HepG2 (cell line): ENCODE data around the gene PLCG1. TPM values are rescaled to one million over a fixed set of nuclear protein-coding genes. Genes with fewer than 3 reads are reported as not detected.
A peak's percentile ranks its signal among the peaks of the same experiment; 100 is the strongest.

Source experiments
- FOXA3 ChIP-seq: IDR thresholded peaks from 2 replicates; pipeline ENCODE4 v1.6.1; 2016; ENCODE audit warnings: missing genetic modification reagents, missing compliant biosample characterization
- FOXM1 ChIP-seq: sonication (generic); formaldehyde crosslinking; IDR thresholded peaks from 2 replicates; pipeline ENCODE4 v1.5.0; 2020; ENCODE audit warnings: missing genetic modification reagents
- ISL2 ChIP-seq: sonication (generic); formaldehyde crosslinking; IDR thresholded peaks from 2 replicates; pipeline ENCODE4 v1.5.0; 2020; ENCODE audit warnings: missing genetic modification reagents
- NR2F6 ChIP-seq, 2 experiments: IDR thresholded peaks; 2 replicates each; pipeline ENCODE4 v1.6.1; 2016; ENCODE audit warnings: antibody characterized with exemption in 1 of 2, mild to moderate bottlenecking in 1 of 2
- SP4 ChIP-seq: sonication (generic); formaldehyde crosslinking; IDR thresholded peaks from 2 replicates; pipeline ENCODE4 v1.8.1; 2023; ENCODE audit warnings: mild to moderate bottlenecking, missing genetic modification reagents
- SP5 ChIP-seq: IDR thresholded peaks from 2 replicates; pipeline ENCODE4 v1.6.1; 2016; ENCODE audit warnings: low read depth, borderline replicate concordance
- TSC22D2 ChIP-seq: sonication (generic); formaldehyde crosslinking; IDR thresholded peaks from 2 replicates; pipeline ENCODE4 v1.5.1; 2020; ENCODE audit warnings: missing genetic modification reagents, mild to moderate bottlenecking, borderline replicate concordance
- ZFP36 ChIP-seq: fragments of 150-350 bp; IDR thresholded peaks from 2 replicates; pipeline ENCODE4 v1.6.1; 2018; ENCODE audit warnings: borderline replicate concordance, low read length, low read depth; ENCODE audit not compliant: partially characterized antibody
- ZNF441 ChIP-seq: sonication (generic); formaldehyde crosslinking; IDR thresholded peaks from 2 replicates; pipeline ENCODE4 v1.7.0; 2021; ENCODE audit warnings: missing genetic modification reagents, borderline replicate concordance
- ZNF709 ChIP-seq: sonication (generic); formaldehyde crosslinking; IDR thresholded peaks from 2 replicates; pipeline ENCODE4 v1.5.0; 2020; ENCODE audit warnings: mild to moderate bottlenecking, missing genetic modification reagents
- ZNF749 ChIP-seq: sonication (generic); formaldehyde crosslinking; IDR thresholded peaks from 2 replicates; pipeline ENCODE4 v1.8.0; 2022; ENCODE audit warnings: mild to moderate bottlenecking, missing genetic modification reagents, moderate library complexity, borderline replicate concordance
- ZNF788 ChIP-seq: sonication (generic); formaldehyde crosslinking; IDR thresholded peaks from 2 replicates; pipeline ENCODE4 v1.5.0; 2020; ENCODE audit warnings: mild to moderate bottlenecking, missing genetic modification reagents, borderline replicate concordance
- ZNF816 ChIP-seq: sonication (generic); formaldehyde crosslinking; IDR thresholded peaks from 2 replicates; pipeline ENCODE4 v1.8.0; 2022; ENCODE audit warnings: missing genetic modification reagents, mild to moderate bottlenecking, borderline replicate concordance
- polyA plus RNA-seq, 8 experiments: library from polyadenylated mRNA; depleted of rRNA in 3 of 8; stranded (reverse) in 7 of 8; unstranded in 1 of 8; fragments of >200 nt; fragmentation: Illumina TruSeq in 4 of 8; extraction: Trizol in 4 of 8; gene quantifications; 2 replicates each; pipeline versions ENCODE4 v1.2.1 to v1.2.3, GENCODE V29; 2011 to 2016; ENCODE audit warnings: low read depth in 4 of 8, missing spikeins in 1 of 8, mixed read lengths in 1 of 8; ENCODE audit not compliant: insufficient read depth in 1 of 8
- total RNA-seq, 5 experiments: library from RNA; depleted of rRNA; stranded (reverse); fragments of >200 nt; fragmentation: Illumina TruSeq; extraction: Trizol; gene quantifications; 2 replicates each; pipeline ENCODE4 v1.2.3, GENCODE V29; 2016; ENCODE audit warnings: low read depth in 1 of 5
- TF ChIP-seq, protein P1 (sequence below): sonication (generic); formaldehyde crosslinking; conservative IDR thresholded peaks from 2 replicates; pipeline ENCODE4 v1.8.0; 2022; ENCODE audit warnings: missing genetic modification reagents
- TF ChIP-seq, protein P2 (sequence below): sonication (generic); formaldehyde crosslinking; IDR thresholded peaks from 2 replicates; pipeline ENCODE4 v1.4.0; 2020; ENCODE audit warnings: mild to moderate bottlenecking, missing genetic modification reagents
- TF ChIP-seq, protein P3 (sequence below): sonication (generic); formaldehyde crosslinking; IDR thresholded peaks from 2 replicates; pipeline ENCODE4 v1.5.0; 2020; ENCODE audit warnings: missing genetic modification reagents
- TF ChIP-seq, protein P4 (sequence below): sonication (generic); formaldehyde crosslinking; IDR thresholded peaks from 2 replicates; pipeline ENCODE4 v1.9.0; 2022; ENCODE audit warnings: missing genetic modification reagents, mild to moderate bottlenecking, borderline replicate concordance
- TF ChIP-seq, protein P5 (sequence below): sonication (generic); formaldehyde crosslinking; IDR thresholded peaks from 2 replicates; pipeline ENCODE4 v1.4.0; 2020; ENCODE audit warnings: missing genetic modification reagents, mild to moderate bottlenecking, borderline replicate concordance

The PLCG1 gene
- total and polyA plus RNA-seq, 2 of the 13 experiments (the other 11 are each of a cell fraction or from before 2014, with no cell fraction given) = 85.3 to 158 TPM

DNA sequence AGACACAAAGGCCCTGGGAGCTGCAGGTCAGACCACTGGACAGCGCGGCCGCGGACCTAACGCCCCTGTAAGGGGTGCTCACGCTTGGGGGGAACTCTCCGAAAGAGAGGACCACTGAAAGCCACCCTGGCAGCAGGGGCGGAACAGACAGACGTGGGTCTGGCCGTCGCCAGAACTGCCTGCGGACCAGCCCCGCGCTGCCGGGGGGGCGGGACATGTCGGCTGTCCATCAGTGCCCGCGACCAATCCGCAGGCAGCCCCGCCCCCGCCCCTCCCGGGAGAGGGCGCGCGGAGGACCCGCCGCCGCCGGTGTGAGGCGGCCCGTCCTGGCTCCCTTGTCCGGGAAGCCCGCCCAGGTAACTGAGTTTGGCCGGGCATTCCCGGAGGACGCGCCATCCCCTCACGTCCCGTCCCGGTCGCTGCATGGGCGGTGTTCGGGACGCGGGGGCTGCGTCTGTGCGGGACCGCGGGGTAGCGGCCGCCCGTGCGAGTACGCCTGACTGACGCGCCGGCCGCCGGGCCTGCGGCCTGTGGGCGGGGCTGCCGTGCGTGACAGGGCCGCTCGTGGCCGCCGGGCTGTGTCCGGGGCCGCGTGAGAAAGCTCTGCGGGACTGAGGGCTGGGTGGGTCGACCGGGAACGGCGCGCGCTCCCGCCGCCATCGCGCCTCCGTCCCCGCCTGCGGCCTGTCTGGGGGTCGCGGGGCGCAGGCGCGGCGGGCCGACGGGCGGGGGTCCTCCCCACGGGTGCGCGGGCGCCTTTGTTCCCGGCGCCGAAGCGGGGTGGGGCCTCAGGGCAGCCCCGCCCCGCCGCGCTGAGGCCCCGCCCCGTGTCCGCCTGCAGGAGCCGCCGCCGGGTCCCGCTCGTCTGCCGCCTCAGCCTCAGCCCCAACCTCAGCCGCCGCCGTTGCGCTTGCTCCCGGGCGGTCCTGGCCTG is at the start of gene PLCG1 (continued):
- TF ChIP-seq SP5 (CRISPR knock-in tag) = no peak; the same call in 1 of the 2 replicates
- no peak for TF ChIP-seq ZFP36
- TF ChIP-seq, protein P1, sequence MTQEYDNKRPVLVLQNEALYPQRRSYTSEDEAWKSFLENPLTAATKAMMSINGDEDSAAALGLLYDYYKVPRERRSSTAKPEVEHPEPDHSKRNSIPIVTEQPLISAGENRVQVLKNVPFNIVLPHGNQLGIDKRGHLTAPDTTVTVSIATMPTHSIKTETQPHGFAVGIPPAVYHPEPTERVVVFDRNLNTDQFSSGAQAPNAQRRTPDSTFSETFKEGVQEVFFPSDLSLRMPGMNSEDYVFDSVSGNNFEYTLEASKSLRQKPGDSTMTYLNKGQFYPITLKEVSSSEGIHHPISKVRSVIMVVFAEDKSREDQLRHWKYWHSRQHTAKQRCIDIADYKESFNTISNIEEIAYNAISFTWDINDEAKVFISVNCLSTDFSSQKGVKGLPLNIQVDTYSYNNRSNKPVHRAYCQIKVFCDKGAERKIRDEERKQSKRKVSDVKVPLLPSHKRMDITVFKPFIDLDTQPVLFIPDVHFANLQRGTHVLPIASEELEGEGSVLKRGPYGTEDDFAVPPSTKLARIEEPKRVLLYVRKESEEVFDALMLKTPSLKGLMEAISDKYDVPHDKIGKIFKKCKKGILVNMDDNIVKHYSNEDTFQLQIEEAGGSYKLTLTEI (CRISPR knock-in tag) = no peak
- TF ChIP-seq TSC22D2 = peak; percentile 87; the same call in 1 of the 2 replicates
- TF ChIP-seq, protein P2, sequence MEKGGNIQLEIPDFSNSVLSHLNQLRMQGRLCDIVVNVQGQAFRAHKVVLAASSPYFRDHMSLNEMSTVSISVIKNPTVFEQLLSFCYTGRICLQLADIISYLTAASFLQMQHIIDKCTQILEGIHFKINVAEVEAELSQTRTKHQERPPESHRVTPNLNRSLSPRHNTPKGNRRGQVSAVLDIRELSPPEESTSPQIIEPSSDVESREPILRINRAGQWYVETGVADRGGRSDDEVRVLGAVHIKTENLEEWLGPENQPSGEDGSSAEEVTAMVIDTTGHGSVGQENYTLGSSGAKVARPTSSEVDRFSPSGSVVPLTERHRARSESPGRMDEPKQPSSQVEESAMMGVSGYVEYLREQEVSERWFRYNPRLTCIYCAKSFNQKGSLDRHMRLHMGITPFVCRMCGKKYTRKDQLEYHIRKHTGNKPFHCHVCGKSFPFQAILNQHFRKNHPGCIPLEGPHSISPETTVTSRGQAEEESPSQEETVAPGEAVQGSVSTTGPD (CRISPR knock-in tag) = no peak
- TF ChIP-seq NR2F6 (IDR thresholded peaks at IDR 0.05) = no peak
- peak; percentile 21 for TF ChIP-seq NR2F6 (CRISPR knock-in tag; IDR thresholded peaks at IDR 0.05)
- peak; percentile 85; the same call in 1 of the 2 replicates for TF ChIP-seq ZNF749 (CRISPR knock-in tag)
- TF ChIP-seq ZNF441 (CRISPR knock-in tag) = peak; percentile 32
- peak; percentile 100 for TF ChIP-seq SP4 (CRISPR knock-in tag)
- TF ChIP-seq ISL2 (CRISPR knock-in tag) = peak; percentile 88
- peak; percentile 88; the same call in 1 of the 2 replicates for TF ChIP-seq ZNF816 (CRISPR knock-in tag)
- TF ChIP-seq, protein P3, sequence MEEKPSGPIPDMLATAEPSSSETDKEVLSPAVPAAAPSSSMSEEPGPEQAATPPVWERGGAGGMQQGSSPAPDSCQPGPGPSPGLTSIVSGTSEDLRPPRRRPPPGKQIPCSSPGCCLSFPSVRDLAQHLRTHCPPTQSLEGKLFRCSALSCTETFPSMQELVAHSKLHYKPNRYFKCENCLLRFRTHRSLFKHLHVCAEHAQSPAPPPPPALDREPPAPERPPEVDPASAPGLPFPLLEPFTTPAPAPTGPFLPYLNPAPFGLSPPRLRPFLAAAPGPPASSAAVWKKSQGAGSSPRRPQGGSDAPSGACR = no peak
- TF ChIP-seq, protein P4, sequence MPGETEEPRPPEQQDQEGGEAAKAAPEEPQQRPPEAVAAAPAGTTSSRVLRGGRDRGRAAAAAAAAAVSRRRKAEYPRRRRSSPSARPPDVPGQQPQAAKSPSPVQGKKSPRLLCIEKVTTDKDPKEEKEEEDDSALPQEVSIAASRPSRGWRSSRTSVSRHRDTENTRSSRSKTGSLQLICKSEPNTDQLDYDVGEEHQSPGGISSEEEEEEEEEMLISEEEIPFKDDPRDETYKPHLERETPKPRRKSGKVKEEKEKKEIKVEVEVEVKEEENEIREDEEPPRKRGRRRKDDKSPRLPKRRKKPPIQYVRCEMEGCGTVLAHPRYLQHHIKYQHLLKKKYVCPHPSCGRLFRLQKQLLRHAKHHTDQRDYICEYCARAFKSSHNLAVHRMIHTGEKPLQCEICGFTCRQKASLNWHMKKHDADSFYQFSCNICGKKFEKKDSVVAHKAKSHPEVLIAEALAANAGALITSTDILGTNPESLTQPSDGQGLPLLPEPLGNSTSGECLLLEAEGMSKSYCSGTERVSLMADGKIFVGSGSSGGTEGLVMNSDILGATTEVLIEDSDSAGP (CRISPR knock-in tag) = peak; percentile 91
- peak; percentile 89 for TF ChIP-seq ZNF788
- TF ChIP-seq ZNF709 (CRISPR knock-in tag) = 0 out of 2 replicates have a peak, but pooled peaks have one; percentile 80
- TF ChIP-seq, protein P5, sequence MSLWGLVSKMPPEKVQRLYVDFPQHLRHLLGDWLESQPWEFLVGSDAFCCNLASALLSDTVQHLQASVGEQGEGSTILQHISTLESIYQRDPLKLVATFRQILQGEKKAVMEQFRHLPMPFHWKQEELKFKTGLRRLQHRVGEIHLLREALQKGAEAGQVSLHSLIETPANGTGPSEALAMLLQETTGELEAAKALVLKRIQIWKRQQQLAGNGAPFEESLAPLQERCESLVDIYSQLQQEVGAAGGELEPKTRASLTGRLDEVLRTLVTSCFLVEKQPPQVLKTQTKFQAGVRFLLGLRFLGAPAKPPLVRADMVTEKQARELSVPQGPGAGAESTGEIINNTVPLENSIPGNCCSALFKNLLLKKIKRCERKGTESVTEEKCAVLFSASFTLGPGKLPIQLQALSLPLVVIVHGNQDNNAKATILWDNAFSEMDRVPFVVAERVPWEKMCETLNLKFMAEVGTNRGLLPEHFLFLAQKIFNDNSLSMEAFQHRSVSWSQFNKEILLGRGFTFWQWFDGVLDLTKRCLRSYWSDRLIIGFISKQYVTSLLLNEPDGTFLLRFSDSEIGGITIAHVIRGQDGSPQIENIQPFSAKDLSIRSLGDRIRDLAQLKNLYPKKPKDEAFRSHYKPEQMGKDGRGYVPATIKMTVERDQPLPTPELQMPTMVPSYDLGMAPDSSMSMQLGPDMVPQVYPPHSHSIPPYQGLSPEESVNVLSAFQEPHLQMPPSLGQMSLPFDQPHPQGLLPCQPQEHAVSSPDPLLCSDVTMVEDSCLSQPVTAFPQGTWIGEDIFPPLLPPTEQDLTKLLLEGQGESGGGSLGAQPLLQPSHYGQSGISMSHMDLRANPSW = no peak
- TF ChIP-seq FOXA3 (CRISPR knock-in tag) = peak; percentile 46
- no peak; the same call in 1 of the 2 replicates for TF ChIP-seq FOXM1
